Activated naive CD8-positive, alpha-beta T cell treated with anti-CD3 and anti-CD28 coated beads for 36 hours (primary cell): Measurements from ENCODE around the gene IL17A. TPM values are rescaled to one million over a fixed set of nuclear protein-coding genes. Genes with fewer than 3 reads are reported as not detected.

Experiments
- DNase-seq: peaks from one replicate; pipeline ENCODE4 v3.0.0; 2021
- H3K27ac Mint-ChIP-seq: one replicate; pipeline ENCODE4 v1.8.0; 2022; ENCODE audit warnings: mild to moderate bottlenecking, moderate library complexity, mixed read lengths
- H3K27me3 Mint-ChIP-seq: one replicate; pipeline ENCODE4 v1.8.0; 2022; ENCODE audit warnings: mild to moderate bottlenecking, mixed read lengths
- H3K36me3 Mint-ChIP-seq: one replicate; pipeline ENCODE4 v1.8.0; 2021; ENCODE audit warnings: mild to moderate bottlenecking, mixed read lengths
- H3K4me1 Mint-ChIP-seq: one replicate; pipeline ENCODE4 v1.8.0; 2021; ENCODE audit warnings: mixed read lengths
- H3K4me3 Mint-ChIP-seq: one replicate; pipeline ENCODE4 v1.8.0; 2022; ENCODE audit warnings: mild to moderate bottlenecking, moderate library complexity, mixed read lengths
- H3K9me3 Mint-ChIP-seq: one replicate; pipeline ENCODE4 v1.8.0; 2022; ENCODE audit warnings: mixed read lengths
- total RNA-seq, 2 experiments: library from RNA; stranded (reverse); gene quantifications; one replicate each; pipeline ENCODE4 v1.2.3, GENCODE V29; 2021

Gene IL17A
- total RNA-seq = not detected

GRCh38 chr6:52186075-52186474 is at the start of gene IL17A:
Gene IL17A, plus strand, starts transcription at chr6:52186375. Its CDS starts 57 bp downstream, at chr6:52186432.
- Mint-ChIP-seq H3K9me3 (no peaks in the 10 kb centered on the region), H3K4me1 (peaks cover 3% of the 10 kb centered on the region), H3K27me3 (peaks cover 41% of the 10 kb centered on the region), H3K27ac (no peak within 1 kb of the TSS), H3K4me3 (no peak within 1 kb of the TSS), H3K36me3 (no peaks in the 10 kb centered on the region)
- DNase-seq = no peak

GRCh38 chr6:52136934-52137467 is 49.2 kb upstream of the IL17A start:
- Mint-ChIP-seq H3K27me3 (peaks cover 12% of the 10 kb centered on the region), H3K27ac (no peak overlapping the region), H3K4me1 (peaks cover 3% of the 10 kb centered on the region), H3K4me3 (no peak overlapping the region), H3K36me3 (no peaks in the 10 kb centered on the region), H3K9me3 (no peaks in the 10 kb centered on the region)
- DNase-seq = no peak

- no peak for DNase-seq
- Mint-ChIP-seq H3K27ac (no peak overlapping the region), H3K36me3 (no peaks in the 10 kb centered on the region), H3K9me3 (no peaks in the 10 kb centered on the region), H3K27me3 (peaks cover 21% of the 10 kb centered on the region), H3K4me3 (no peak overlapping the region), H3K4me1 (peaks cover 3% of the 10 kb centered on the region)
Observed at GRCh38 chr6:52138284-52138683, 47.9 kb upstream of the IL17A start.

GRCh38 chr6:52139985-52140680 is 46.0 kb upstream of the IL17A start:
- H3K9me3 Mint-ChIP-seq = no peaks in the 10 kb centered on the region
- H3K27me3 Mint-ChIP-seq = peaks cover 28% of the 10 kb centered on the region
- no peaks in the 10 kb centered on the region for H3K36me3 Mint-ChIP-seq
- H3K4me3 Mint-ChIP-seq = no peak overlapping the region
- no peaks in the 10 kb centered on the region for H3K4me1 Mint-ChIP-seq
- H3K27ac Mint-ChIP-seq = no peak overlapping the region
- no peak for DNase-seq

- Mint-ChIP-seq H3K4me1 (no peaks in the 10 kb centered on the region), H3K9me3 (no peaks in the 10 kb centered on the region), H3K27ac (no peak overlapping the region), H3K27me3 (peaks cover 39% of the 10 kb centered on the region), H3K4me3 (no peak overlapping the region), H3K36me3 (no peaks in the 10 kb centered on the region)
- no peak for DNase-seq
Observed at GRCh38 chr6:52141596-52141995, 44.6 kb upstream of the IL17A start.

- no peak overlapping the region for H3K4me3 Mint-ChIP-seq
- H3K36me3 Mint-ChIP-seq = no peaks in the 10 kb centered on the region
- no peaks in the 10 kb centered on the region for H3K4me1 Mint-ChIP-seq
- DNase-seq = no peak
- peaks cover 45% of the 10 kb centered on the region for H3K27me3 Mint-ChIP-seq
- no peak overlapping the region for H3K27ac Mint-ChIP-seq
- no peaks in the 10 kb centered on the region for H3K9me3 Mint-ChIP-seq
Observed at GRCh38 chr6:52142556-52142955, 43.6 kb upstream of the IL17A start.

- Mint-ChIP-seq H3K4me3 (no peak overlapping the region), H3K27ac (no peak overlapping the region), H3K4me1 (no peaks in the 10 kb centered on the region), H3K36me3 (no peaks in the 10 kb centered on the region), H3K27me3 (peaks cover 46% of the 10 kb centered on the region), H3K9me3 (no peaks in the 10 kb centered on the region)
- DNase-seq = no peak
Observed at GRCh38 chr6:52143551-52143950, 42.6 kb upstream of the IL17A start.

- DNase-seq = no peak
- H3K27me3 Mint-ChIP-seq = peaks cover 52% of the 10 kb centered on the region
- H3K4me1 Mint-ChIP-seq = no peaks in the 10 kb centered on the region
- no peak overlapping the region for H3K4me3 Mint-ChIP-seq
- H3K36me3 Mint-ChIP-seq = no peaks in the 10 kb centered on the region
- H3K27ac Mint-ChIP-seq = no peak overlapping the region
- no peaks in the 10 kb centered on the region for H3K9me3 Mint-ChIP-seq
Observed at GRCh38 chr6:52144196-52145076, 41.7 kb upstream of the IL17A start.

GRCh38 chr6:52146851-52147445 is 39.2 kb upstream of the IL17A start:
- Mint-ChIP-seq H3K27me3 (peaks cover 51% of the 10 kb centered on the region), H3K4me3 (no peak overlapping the region), H3K4me1 (no peaks in the 10 kb centered on the region), H3K36me3 (no peaks in the 10 kb centered on the region), H3K9me3 (no peaks in the 10 kb centered on the region), H3K27ac (no peak overlapping the region)
- DNase-seq = no peak

- DNase-seq = no peak
- H3K4me1 Mint-ChIP-seq = no peaks in the 10 kb centered on the region
- peaks cover 45% of the 10 kb centered on the region for H3K27me3 Mint-ChIP-seq
- no peaks in the 10 kb centered on the region for H3K9me3 Mint-ChIP-seq
- H3K27ac Mint-ChIP-seq = no peak overlapping the region
- H3K36me3 Mint-ChIP-seq = no peaks in the 10 kb centered on the region
- no peak overlapping the region for H3K4me3 Mint-ChIP-seq
Observed at GRCh38 chr6:52149076-52149475, 37.1 kb upstream of the IL17A start.

- H3K9me3 Mint-ChIP-seq = no peaks in the 10 kb centered on the region
- no peaks in the 10 kb centered on the region for H3K36me3 Mint-ChIP-seq
- no peaks in the 10 kb centered on the region for H3K4me1 Mint-ChIP-seq
- no peak overlapping the region for H3K27ac Mint-ChIP-seq
- H3K27me3 Mint-ChIP-seq = peaks cover 40% of the 10 kb centered on the region
- DNase-seq = no peak
- no peak overlapping the region for H3K4me3 Mint-ChIP-seq
Observed at GRCh38 chr6:52149949-52150348, 36.2 kb upstream of the IL17A start.

GRCh38 chr6:52152070-52152423 is 34.1 kb upstream of the IL17A start:
- DNase-seq = no peak
- Mint-ChIP-seq H3K27me3 (peaks cover 41% of the 10 kb centered on the region), H3K36me3 (peaks cover 2% of the 10 kb centered on the region), H3K27ac (no peak overlapping the region), H3K4me1 (peaks cover 17% of the 10 kb centered on the region), H3K9me3 (no peaks in the 10 kb centered on the region), H3K4me3 (no peak overlapping the region)

GRCh38 chr6:52152711-52153160 is 33.4 kb upstream of the IL17A start:
- DNase-seq = no peak
- H3K27me3 Mint-ChIP-seq = peaks cover 35% of the 10 kb centered on the region
- H3K4me1 Mint-ChIP-seq = peaks cover 21% of the 10 kb centered on the region
- H3K27ac Mint-ChIP-seq = no peak overlapping the region
- H3K36me3 Mint-ChIP-seq = peaks cover 2% of the 10 kb centered on the region
- peaks cover under 1% of the 10 kb centered on the region for H3K9me3 Mint-ChIP-seq
- H3K4me3 Mint-ChIP-seq = no peak overlapping the region

GRCh38 chr6:52154381-52154780 is 31.8 kb upstream of the IL17A start:
- Mint-ChIP-seq H3K4me1 (peaks cover 26% of the 10 kb centered on the region), H3K27me3 (peaks cover 35% of the 10 kb centered on the region), H3K4me3 (no peak overlapping the region), H3K9me3 (peaks cover 3% of the 10 kb centered on the region), H3K36me3 (peaks cover 2% of the 10 kb centered on the region), H3K27ac (no peak overlapping the region)
- no peak for DNase-seq
